Activated CD4-positive, CD25-positive, alpha-beta regulatory T cell treated with anti-CD3 and anti-CD28 coated beads, Interleukin-2, amount 50 U/mL, for 16 hours (primary cell): ENCODE results near the gene ZNF516.

Source experiments
- DNase-seq: peaks from one replicate; pipeline ENCODE4 v3.0.0-alpha.2; 2020; ENCODE audit warnings: low read depth, low spot score

ZNF516 gene

DNA sequence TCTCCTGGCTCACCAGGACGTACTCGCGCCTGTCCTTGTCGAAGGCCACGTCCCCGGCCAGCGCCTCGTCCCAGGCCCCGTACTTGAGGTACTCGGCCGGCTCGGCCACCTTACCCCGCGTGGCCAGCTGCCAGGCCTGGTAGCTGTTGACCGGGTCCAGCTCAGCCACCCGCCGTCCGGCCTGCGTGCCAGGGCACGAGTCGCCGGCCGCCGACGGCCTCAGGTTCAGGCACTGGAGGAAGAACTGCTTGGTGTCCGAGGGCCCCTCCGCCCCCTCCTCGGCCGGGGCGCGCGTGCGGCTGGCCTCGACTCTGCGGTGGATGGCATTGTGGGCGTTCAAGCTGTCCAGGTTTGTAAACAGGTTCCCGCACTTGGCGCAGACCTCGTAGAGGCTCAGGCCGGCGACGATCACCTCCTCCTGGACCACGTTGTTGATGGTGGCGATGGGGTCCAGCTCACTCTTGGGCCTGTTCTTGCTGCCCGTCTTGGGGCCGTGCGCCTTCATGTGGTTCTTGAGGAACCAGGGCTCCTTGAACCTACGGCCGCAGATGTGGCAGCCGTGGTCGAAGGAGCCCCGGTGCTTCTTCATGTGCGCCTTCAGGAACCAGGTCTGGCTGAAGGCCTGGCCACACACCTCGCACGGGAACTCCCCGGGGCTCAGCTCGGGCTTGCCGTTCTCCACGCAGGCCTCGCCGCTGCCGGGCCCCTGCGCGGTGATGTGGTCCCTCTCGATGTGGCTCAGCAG, 53.2 kb downstream of the ZNF516 start:
- no peak for DNase-seq

DNA sequence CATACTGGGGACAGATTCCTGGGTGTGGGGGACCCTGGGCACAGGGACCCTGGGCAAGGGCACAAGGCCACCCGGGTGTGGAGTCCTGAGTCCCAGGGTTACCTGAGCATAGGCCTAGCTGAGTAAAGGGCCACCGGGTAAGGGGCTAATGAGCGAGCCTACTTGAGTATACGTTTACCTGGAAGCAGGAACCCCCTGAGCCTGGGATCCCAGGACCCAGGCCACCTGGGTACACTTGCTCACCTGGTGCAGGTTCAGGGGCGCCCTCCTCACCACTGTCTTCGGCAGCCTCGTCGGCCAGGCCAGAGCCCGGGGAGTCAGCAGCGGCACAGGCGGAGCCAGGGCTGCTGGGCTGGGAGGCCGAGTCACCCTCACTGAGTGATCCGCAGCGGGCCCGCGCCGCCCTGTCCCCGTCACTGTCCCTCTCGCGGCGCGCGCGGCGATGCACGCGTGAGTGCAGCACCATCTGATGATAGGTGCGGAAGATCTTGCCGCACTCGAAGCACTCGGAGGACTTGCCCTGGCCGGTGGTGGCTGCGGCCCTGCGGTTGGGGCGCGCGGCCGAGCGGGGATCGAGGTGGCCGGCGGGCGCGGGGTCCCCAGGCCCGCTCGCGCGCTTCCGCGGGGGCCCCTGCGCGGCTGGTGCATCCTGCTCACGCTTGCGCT, 53.9 kb downstream of the ZNF516 start:
- DNase-seq = no peak

DNA sequence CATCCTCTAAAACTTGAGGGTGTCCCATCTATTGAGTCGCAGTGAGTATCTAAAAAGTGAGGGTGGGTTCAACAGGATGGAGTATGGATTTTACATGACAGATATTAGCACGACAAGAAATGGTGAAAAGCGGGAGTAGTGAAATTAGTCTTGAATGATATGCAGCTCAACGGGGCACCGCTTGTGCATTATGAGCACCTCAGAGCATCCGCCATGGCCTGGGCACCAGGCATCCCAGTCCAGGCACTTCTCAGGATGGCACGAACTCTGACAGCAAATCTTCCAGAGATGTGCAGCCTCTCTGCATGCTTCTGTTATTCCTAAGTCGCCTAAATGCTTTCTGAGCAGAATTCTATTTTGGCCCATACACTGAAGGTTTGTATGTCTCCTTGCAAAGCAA, 57.1 kb downstream of the ZNF516 start:
- no peak for DNase-seq

DNA sequence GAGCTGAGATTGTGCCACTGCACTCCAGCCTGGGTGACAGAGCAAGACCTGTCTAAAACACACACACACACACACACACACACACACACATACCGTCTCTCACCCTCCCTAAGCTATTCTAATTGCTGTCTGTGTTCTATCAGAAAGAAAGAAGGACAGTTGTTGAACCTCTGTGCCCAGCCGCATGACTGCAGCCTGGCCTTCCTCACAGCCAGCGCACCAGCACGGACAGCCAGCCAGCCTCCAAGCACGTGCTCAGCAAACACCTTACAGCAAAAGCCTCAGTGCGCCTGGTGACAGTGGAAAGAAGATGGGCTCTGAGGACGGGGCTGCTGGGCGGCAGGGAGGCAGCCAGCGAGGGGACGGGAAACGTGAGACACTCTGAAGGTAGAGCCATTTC, 58.0 kb downstream of the ZNF516 start:
- DNase-seq = no peak

DNA sequence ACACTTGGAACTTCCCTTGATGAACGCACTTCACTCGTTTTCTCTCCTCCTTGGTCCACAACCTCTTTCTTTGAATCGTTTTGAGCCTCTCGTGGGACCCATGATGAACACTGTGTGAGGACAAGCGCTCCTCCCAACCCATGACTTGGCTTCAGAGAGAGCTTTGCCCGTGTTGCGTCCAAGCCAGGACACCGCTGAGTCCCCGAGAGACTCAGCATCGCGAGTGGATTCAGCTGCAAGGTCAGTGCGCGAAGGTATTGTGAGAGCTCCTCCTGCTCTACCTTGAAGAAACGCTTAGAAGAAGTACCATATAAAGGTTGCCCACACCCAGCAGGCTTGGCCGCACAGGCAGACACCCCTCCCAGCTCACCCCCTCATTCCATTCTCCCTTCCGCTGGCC, 58.7 kb downstream of the ZNF516 start:
- DNase-seq = no peak

DNA sequence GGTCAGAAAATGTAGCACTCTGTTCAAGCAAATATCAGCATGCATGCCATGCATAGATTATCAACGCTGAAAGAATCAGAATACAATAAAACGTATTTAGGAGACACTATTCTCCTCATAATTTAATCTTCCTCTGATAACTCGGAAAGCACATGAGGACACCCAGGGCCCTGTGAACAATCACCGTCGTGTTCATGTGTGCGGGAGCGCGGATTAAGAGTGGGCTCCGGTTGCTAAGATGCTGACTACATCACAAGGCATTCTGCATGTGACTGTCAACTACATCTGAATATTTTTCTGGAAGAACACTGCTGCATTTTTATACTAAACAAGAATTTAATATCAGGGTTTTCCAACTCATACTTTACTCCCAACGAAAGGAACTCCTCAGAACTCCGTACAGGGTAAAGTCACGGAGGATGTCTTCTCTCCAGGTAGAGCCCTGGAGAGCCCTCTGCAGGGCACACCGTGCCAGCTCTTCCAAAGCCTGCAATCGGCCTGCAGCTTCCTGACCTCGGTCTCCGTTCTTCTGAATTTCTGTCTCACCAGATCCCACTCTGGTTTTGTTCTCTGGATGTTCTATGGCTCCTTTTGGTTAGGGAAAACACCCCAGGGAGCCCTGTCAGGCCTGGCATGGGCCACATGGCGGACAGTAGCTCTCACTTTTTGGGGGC, 59.6 kb downstream of the ZNF516 start:
- no peak for DNase-seq

DNA sequence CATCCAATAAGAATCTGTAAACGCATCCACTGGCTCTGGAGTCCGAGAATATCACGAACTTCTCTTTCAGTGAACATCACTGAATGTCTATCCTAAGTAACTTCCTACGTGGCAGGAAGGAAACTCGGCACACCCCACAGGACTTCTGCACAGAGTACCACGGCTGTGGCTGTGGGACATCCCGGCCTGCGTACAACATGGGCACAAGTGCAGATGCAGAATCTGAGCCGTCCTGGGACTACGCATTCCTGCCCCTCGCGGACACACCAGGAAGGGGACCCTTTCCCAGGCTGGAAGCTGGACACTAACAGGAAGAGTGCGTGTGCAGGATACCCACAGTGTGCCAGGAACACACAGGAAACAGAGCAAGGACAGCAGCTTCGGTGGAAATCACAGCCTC, 60.6 kb downstream of the ZNF516 start:
- DNase-seq = no peak

DNA sequence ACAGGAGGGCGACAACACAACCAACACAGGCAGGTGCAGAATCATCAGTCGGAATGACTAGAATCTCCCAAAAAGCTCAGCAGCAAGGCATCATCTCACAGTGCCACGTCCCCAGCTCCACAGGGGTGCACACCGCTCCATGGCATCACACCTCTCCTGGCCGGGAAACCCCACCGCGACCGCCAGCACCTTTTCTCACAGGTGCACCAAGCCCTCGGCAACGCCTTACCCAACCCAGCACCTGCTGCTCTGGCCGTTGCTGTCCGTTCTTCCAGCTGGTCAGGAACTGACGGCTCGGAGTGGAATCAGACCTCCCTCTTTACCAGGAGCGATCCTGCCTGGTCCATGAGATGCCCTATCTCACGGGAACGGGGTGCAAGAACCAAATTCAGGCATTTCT, 61.3 kb downstream of the ZNF516 start:
- no peak for DNase-seq

DNA sequence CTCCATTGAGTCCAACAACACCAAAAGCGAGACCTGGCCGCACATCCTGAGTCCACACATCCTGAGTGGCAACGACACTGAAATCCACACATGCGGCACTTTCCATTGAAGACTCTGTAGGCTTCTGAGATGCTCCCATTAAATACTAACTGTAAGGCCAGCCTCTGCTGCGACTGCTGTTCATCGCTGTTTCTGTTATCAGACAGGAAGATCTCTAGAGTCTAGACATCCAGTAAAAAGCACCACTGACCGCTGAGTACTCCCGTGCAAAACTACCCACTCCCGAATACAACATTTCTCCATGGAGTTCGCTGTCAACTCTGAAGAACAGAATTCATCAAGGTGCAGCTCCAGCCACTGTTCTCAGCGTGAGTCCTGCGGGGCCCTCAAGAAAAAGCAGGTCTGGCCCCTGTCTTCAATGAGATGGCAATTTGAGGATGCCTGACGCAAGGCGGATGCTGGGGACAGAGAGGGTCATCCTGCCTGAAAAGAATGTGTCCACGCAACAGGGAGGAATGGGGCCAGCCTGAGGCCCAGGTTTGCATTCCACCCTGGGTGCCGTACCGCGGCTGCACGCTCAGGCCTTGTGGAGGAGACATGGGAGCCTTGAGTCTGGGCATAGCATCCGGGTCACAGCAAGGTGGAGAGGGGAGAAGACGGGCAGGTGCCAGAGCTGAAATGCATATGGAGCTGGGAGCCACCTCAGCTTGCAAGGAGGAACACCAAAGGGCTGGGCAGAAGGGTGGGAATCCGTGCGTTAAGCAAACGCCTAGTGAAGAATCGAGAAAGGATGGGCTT, 61.9 kb downstream of the ZNF516 start:
- no peak for DNase-seq

DNA sequence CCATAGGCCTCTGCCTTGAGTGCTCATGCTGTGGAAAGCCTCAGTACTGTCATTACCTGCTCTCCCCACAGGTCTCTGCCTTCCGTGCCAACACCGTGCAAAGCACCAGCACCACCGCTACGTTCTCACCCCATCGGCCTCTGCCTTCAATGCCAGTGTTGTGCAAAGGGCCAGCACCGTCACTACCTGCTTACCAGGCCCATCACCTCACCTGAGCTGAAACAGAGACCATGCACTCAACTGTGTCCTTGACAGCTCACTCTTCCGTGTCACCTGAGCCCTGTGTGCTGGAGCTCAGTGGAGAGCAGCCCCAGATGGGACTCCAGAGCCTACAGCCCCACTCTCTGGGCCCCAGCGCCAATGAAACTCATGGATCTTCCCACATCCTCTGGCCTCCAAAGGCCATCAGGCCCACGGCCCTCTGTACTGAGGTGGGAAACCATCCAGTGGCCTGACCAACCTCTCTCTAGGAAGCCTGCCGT, 62.7 kb downstream of the ZNF516 start:
- no peak for DNase-seq

DNA sequence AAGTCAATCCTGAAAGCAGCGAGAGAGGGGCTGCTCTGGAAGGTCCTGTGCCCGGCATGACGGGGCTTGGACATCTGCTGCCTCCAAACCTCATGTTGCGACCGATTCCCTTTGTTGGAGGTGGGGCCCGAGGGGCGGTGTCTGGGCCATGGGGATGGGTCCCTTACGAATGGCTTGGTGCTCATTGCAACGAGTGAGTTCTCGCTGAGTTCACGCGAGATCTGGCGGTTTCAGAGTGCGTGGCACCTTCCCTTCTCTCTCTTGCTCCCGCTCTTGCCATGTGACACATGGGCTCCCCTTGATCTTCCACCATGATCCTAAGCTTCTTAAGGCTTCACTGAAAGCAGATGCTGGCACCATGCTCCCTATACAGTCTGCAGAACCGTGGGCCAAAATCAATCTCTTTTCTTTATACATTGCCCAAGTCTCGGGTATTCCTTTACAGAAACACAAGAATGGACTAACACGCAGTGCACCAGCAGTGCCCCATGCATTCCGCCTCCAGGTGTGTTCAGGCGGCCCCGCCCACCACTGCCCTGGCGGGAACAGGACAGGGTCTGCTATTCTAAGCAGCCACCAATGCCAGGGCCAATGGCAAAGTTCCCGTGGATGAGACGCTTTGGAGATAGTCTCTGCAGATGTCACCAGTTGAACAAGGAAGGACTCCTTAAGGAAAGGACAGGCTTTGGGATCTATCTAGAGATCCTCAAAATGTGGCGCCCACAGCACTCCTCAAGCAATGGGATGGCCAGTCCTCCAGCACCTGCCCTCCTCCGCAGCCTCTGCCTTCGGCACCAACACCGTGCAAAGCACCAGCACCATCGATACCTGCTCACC, 63.4 kb downstream of the ZNF516 start:
- DNase-seq = no peak

DNA sequence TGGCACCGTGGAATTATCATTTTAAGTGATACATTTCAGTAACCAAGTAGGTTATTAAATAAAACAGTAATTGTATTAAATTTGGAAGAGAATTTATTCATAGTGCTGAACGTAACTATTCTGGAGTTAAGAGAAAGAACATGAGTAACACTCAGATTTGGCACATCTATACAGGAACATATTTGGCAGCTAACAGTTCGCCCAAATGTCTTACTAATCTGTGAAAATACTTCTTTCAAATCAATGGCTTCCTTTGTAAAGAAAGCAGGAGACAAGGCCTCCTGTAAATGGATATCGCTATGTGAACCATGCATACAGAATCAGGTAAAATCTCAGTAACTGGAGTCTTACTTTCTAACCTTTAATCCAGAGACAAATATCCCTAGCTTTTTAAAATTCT, 64.4 kb downstream of the ZNF516 start:
- no peak for DNase-seq

DNA sequence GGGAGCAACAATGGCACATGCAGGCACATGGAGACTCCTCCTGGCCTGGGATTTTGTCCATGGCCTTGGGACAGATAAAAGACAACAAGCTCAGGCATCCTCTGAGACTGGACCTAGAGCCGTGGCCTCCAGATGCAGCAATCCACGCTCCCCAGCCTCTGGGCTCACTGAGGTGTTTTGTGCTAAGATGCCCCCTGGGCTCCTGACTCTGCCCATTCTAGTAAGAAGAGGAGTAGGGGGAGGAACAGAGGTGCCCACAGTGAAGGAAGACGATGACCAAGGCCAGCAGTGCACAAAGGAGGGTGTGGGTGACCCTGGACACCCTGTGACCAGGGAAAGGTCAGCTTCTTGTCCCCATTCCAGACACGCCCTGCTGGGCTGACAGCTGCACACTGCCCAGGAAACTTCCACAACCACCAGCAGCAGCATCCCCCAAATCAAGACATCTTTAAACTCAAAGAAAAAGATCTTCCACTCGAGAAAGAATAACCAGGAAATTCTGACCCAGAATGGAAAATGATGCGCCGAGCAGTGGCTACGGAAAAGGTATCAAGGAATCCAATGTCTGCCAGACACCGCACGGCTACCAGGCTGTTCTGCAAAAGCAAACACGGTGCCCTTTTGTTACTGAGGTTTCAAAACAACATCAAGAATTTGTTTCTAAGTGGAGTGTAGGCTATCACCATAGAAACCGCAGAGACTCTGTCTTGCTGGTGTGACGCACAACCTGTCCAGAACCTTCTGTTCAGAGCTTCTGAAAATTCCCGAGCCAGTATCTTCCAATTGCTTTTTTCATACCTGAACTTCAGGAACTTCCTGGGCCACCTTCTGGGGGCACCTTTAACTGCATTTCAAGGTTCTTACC, 65.5 kb downstream of the ZNF516 start:
- DNase-seq = no peak

DNA sequence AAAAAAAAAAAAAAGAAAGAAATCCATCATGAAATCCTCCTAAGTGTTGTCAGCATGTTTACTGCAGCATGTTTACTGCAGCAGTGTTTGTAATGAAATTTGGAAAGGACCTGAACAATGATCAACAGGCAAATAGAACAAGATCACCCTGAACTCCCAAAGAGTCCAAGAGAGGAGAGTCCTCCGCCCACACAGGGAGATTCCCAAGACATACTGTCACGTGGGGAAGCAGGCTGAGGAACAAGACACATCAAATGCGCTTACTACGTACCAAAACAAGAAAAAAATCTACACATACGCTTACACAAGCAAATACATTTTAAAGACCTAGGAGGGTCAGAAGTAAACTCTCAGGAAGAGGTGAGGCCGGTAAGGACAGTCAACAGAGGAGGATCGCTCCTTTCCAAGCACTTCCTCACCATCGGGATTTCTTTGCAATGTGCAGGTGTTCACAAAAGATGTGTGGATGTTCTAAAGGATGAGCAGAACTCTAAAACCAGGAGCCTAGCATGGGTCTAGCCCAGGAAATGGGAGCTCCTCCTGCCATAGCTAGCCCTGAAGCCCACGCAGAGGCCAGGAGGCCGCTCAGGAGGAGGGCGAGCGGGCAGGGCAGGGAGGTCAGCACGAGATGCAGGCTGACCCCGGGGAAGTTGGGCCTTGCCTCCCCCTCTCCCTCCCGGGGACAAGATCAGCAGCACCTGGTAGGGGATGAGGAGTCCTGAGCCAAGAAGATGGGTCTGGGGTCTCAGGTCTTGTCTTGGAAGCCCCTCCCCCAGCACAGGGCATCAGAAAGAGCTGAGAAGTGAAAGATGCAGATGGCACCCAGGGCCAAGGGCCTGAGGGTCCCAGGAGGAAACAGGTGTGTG, 66.4 kb downstream of the ZNF516 start:
- no peak for DNase-seq

DNA sequence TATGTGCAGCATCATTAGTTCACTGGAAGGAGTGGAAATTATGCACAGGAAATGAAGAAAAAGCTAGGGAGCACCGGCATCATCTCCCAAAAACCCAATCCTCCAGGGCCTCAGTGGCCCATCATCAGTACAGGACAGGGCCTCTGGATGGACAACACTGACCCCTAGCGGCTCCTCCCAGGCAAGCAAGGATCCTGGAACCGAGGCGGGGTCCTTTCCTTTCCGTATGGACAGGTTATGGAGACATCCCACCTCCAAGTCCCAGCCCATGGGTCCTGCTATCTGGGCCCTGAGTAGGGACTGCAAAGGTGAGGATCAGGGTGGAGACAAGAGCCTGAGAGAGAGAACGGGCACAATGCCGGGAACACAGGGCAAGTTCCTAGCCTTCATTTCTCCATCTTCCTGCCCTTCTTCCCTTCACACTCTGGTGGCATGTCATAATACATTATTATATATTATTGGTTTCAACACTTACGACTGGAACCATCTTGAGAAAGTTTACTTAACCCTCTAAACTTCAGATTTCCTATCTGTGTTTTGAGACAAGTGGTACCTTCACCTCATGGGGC, 68.2 kb downstream of the ZNF516 start:
- DNase-seq = no peak

DNA sequence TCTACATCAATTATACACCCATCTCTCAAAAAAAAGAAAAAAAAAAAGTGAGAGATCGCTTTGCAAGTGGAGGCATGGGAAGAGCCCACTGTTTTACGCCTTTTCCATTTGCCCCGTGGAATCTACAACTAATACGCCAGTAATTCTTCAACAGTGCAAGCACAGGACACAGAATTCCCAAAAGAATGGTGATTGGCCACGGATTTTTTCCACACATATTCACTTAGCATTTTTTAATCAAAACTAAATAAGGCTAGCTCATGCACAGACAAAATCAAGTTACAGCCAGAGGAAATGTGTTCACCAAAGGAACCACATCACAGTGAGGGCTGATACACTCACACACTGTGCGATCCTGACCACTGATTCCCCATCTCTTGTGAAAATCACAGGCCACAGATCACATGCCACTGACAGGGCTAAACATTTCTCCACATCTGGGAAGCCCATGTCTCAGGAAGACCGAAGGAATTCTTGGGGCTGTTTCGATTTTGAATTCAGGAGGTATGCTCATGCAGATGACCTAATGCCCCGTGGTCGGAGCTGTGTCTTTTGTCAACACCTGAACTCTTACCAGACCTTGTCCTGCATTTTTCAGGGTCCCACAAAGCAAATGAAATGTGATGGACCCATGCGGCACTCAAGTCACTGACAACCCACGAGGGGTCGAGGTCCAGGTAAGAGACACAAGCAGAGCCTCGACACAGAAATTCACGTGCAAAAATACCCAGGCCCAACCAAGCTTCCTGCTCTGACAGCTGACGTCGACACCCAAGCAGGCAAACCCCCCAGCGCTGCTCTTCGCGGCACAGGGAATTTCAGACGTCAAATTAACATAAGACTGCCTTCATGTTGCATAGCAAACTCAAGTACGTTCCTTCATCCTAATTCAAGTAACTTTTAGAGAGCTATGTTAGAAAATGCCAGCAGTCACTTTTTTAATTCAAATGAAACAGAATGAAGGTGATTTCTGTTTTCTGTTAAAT, 69.6 kb downstream of the ZNF516 start:
- no peak for DNase-seq

DNA sequence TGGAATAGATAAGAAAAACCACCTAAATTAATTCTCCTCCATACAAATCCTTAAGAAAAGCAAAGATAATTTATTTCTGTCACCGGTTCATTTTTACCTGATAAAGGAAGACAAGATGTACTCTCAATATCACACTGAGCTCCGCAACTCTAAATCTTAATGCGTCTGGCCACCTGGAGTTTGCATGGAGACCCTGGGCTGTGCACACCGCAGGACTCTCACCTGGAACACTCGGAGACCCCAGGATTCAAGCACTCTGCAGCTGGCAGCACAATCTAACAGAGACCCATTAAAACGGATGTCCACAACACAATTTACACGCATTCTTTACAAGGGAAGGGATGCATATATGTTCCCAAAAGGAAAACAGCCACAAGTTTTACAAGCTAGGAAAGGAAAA, 72.2 kb downstream of the ZNF516 start:
- no peak for DNase-seq

DNA sequence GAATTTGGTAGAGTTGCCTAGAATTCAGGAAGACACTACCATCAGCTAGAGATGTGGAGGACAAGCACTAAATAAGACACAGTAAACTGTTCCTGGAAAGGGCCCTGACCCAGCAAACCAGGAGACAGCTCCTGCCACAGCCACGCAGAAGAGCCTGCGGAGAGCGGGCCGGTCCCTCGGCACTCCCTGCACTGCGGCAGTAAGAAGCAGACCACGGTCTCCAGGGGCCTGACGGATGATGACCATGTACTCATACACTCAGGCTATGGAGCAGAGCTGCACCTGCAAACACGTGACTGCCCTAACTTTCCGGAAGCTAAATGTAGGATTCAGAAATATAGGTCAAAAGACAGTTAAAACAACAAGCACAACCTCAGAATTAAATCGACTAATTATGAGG, 72.9 kb downstream of the ZNF516 start:
- DNase-seq = no peak
